ENCODE results near the gene PPARG. TPM values are rescaled to one million over a fixed set of nuclear protein-coding genes. Genes with fewer than 3 reads are reported as not detected.

Gene PPARG
- total RNA-seq, 2 donors from 2014 or later = 7.0 to 12.9 TPM

DNA sequence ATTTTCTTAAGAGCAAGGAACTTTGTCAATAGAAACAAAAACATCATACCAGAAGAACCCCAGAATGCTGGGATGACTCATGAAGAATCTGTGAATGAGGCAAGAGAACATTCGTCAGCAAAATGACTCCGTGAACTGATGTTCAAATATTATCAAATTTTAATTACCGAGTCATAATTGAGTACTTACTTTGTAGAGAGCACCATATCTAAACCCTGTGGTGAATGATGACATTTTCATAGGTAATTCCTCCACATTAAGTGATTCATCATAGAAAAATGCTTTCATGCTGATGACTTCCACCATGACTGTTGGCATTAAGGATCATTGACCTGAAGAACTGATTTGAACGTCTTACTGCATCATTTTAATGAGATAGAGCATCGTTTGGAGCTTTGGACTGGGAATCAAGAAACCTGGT, 56.3 kb downstream of the PPARG start:
- DNase-seq (ENCODE audit: low spot score) = no peak
- Histone ChIP-seq H3K36me3 (no peaks in the 10 kb centered on the region), H3K4me1 (replicated peaks) (no peaks in the 10 kb centered on the region), H3K27me3 (replicated peaks; ENCODE audit: insufficient read depth) (no peaks in the 10 kb centered on the region), H3K9me3 (no peaks in the 10 kb centered on the region), H3K27ac (no peak overlapping the region), H3K4me3 (no peak overlapping the region)
- TF ChIP-seq, protein P1, sequence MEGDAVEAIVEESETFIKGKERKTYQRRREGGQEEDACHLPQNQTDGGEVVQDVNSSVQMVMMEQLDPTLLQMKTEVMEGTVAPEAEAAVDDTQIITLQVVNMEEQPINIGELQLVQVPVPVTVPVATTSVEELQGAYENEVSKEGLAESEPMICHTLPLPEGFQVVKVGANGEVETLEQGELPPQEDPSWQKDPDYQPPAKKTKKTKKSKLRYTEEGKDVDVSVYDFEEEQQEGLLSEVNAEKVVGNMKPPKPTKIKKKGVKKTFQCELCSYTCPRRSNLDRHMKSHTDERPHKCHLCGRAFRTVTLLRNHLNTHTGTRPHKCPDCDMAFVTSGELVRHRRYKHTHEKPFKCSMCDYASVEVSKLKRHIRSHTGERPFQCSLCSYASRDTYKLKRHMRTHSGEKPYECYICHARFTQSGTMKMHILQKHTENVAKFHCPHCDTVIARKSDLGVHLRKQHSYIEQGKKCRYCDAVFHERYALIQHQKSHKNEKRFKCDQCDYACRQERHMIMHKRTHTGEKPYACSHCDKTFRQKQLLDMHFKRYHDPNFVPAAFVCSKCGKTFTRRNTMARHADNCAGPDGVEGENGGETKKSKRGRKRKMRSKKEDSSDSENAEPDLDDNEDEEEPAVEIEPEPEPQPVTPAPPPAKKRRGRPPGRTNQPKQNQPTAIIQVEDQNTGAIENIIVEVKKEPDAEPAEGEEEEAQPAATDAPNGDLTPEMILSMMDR (IDR thresholded peaks at IDR 0.05) = no peak
- TF ChIP-seq POLR2AphosphoS5 (IDR thresholded peaks at IDR 0.05) = no peak
- no peak for TF ChIP-seq POLR2A (IDR thresholded peaks at IDR 0.05)
- intact Hi-C loops (cut with DNase I) = no loop called here
- 75% methylated on average over 5 of the region's 5 CpGs for WGBS

DNA sequence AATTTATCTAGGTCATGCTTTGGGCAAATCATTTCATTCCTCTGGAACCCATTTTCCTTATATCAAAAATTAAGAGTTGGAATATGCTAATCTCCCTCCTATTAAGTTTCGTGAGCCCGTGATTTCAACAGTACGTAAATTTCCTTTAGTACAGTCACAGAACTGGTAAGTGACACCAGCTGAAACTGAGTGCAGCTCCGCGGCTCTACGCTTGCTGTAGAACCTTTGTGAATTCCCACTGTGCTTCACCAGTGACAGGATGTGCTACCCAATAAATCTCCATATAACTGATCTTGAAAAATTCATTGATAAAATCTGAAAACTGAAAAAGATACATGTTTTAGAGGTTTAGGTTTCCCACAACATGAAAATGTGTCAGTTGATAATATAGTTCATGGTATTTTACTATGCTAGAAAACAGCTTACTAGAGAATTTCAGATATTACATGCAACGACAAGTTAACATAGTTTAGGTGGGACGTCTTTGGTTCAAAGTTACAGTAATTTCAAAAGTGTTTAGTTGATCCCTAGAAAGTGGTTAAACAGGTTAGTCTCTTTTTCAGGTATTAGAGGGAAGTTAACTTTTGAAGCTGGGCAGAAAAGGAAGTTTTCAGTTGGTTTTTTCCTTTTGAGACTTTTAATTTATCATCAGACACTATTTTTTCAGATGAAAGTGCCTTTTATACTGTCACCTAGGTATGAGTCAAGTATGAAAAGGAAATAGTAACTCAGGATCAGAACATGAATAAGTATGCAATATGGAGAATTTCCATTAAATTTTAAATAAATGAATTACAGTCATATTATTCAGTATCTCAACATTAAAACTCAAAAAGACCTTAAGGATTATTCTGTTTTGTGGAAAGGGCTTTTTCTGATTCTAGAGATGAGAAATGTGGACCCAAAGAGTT, 57.0 kb downstream of the PPARG start:
- intact Hi-C loops (cut with DNase I) = no loop called here
- TF ChIP-seq, protein P1 (IDR thresholded peaks at IDR 0.05) = no peak
- no peak for TF ChIP-seq POLR2A (IDR thresholded peaks at IDR 0.05)
- TF ChIP-seq POLR2AphosphoS5 (IDR thresholded peaks at IDR 0.05) = no peak
- Histone ChIP-seq H3K27me3 (replicated peaks; ENCODE audit: insufficient read depth) (no peaks in the 10 kb centered on the region), H3K9me3 (no peaks in the 10 kb centered on the region), H3K4me3 (no peak overlapping the region), H3K27ac (no peak overlapping the region), H3K36me3 (no peaks in the 10 kb centered on the region), H3K4me1 (replicated peaks) (no peaks in the 10 kb centered on the region)
- no peak for DNase-seq (ENCODE audit: low spot score)
- WGBS = 52% methylated on average over 8 of the region's 8 CpGs

DNA sequence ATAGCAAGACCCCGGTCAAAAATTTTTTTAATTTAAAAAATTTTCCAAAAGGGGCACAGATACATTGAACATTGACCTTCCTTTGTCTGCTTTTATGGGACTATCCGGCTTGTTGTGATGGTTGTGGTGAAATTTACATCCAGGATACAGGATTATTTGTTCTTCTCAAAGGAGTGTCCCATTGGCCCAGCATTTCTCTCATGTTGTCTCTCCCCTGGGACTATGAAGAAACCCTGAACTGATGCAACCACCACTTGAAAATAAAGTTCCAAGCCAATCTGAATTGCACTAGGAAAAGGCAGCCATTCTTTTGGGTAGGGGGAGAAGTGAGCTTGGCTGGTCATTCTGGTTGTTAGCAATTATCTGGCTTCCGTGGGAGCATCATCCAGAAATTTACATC, 58.4 kb downstream of the PPARG start:
- Histone ChIP-seq H3K9me3 (no peaks in the 10 kb centered on the region), H3K27me3 (replicated peaks; ENCODE audit: insufficient read depth) (no peaks in the 10 kb centered on the region), H3K27ac (no peak overlapping the region), H3K4me3 (no peak overlapping the region), H3K4me1 (replicated peaks) (no peaks in the 10 kb centered on the region), H3K36me3 (no peaks in the 10 kb centered on the region)
- TF ChIP-seq, protein P1 (IDR thresholded peaks at IDR 0.05) = no peak
- TF ChIP-seq POLR2AphosphoS5 (IDR thresholded peaks at IDR 0.05) (no peak), POLR2A (IDR thresholded peaks at IDR 0.05) (no peak)
- WGBS = 94% methylated on average over 3 of the region's 3 CpGs
- no peak for DNase-seq (ENCODE audit: low spot score)
- intact Hi-C loops (cut with DNase I) = no loop called here

DNA sequence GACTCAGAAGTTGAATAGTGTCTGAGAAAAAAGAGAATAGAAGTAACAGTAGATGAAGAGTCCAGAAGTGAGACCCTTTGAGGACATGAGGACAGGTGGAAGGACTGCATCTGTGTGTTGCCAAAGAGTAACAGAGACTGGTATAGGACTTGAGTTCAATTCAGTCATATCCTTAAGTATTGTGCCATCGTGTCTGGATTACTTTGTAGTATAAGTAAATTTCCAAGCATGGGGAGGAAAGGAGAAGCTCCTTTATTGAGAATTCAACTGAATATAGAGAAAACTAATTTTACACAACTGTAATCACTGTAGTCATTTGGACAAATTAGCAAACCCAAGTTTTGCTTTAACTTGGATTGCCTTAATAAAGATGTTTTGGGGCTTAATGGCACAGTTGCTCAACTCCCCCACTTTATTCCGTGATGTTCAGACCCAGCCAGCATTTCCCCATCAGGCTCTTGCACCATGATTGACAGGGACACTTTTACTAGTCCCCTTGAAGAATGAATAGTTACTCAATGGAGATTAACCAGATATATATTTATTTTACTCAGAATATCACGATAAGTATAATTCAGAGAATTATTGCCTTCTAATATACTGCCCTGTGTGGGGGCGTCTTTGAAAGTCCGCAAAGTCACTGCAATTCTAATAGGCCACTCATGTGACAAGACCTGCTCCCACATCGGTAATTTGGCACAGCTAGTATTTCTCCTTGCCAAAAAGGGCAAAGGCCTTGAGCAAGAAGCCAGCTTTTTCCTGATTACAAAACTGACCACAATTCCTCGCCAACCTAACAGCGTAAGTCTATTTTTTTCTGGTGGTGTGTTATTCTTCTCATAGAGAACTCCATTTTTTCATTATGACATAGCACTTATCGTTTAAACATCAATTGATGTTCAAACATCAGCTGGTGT, 61.3 kb downstream of the PPARG start:
- Histone ChIP-seq H3K9me3 (no peaks in the 10 kb centered on the region), H3K4me1 (replicated peaks) (no peaks in the 10 kb centered on the region), H3K4me3 (no peak overlapping the region), H3K27me3 (replicated peaks; ENCODE audit: insufficient read depth) (no peaks in the 10 kb centered on the region), H3K36me3 (no peaks in the 10 kb centered on the region), H3K27ac (no peak overlapping the region)
- no peak for DNase-seq (ENCODE audit: low spot score)
- intact Hi-C loops (cut with DNase I) = no loop called here
- 72% methylated on average over 9 of the region's 9 CpGs for WGBS
- TF ChIP-seq POLR2A (IDR thresholded peaks at IDR 0.05) (no peak), POLR2AphosphoS5 (IDR thresholded peaks at IDR 0.05) (no peak)
- TF ChIP-seq, protein P1 (IDR thresholded peaks at IDR 0.05) = no peak
